Measurements from ENCODE around the gene BNC2. TPM values are rescaled to one million over a fixed set of nuclear protein-coding genes. Genes with fewer than 3 reads are reported as not detected.

BNC2 gene
- total RNA-seq, 1 experiment from 2014 or later, result 43.6 TPM

DNA sequence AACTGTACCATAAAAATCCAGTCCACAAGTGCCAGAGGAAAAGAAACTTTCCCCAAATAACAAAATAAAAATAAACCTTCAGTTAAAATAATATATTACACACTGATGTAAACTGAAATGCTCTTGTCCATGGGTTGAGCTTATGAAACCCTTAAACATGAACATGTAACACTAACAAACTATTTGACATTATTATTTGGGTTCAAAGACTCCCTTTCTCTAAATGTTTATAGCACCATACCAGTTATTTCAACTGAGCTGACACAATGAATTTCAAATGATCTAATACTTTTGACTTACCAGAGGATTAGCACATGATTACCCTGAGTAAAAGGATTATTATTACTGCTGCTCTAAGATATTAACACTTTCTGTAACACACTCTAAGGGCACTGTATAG, 251.1 kb downstream of the BNC2 start:
- Histone ChIP-seq H3K9me3 (ENCODE audit: control insufficient read depth, low read depth, low read length) (no peaks in the 10 kb centered on the region), H3K4me2 (ENCODE audit: insufficient read depth, insufficient read length, low read length) (no peak overlapping the region), H4K8ac (replicated peaks; ENCODE audit: insufficient read length, low read depth, low read length) (no peak overlapping the region), H4K91ac (ENCODE audit: insufficient read length, low read depth, low read length) (no peak overlapping the region), H3K23me2 (ENCODE audit: insufficient read length, low read depth, low read length, poor library complexity, severe bottlenecking) (no peaks in the 10 kb centered on the region), H3K4ac (ENCODE audit: low read depth, low read length) (no peak overlapping the region), H3K23ac (ENCODE audit: insufficient read length, low read depth, low read length) (no peak overlapping the region), H2BK20ac (ENCODE audit: low read depth, low read length, poor library complexity, severe bottlenecking) (no peak overlapping the region), H4K20me1 (ENCODE audit: control insufficient read depth, insufficient read depth, insufficient read length) (no peaks in the 10 kb centered on the region), H2AFZ (ENCODE audit: low read length) (no peak overlapping the region), H2BK5ac (ENCODE audit: insufficient read length, low read length) (no peak overlapping the region), H2BK12ac (ENCODE audit: insufficient read length, low read depth, low read length) (no peak overlapping the region), H4K5ac (ENCODE audit: insufficient read length, low read depth, low read length) (no peak overlapping the region), H3K18ac (ENCODE audit: insufficient read length, low read depth, low read length) (no peak overlapping the region), H3T11ph (ENCODE audit: low read length) (no peak overlapping the region), H3K79me1 (ENCODE audit: insufficient read depth, low read depth, low read length, poor library complexity, severe bottlenecking) (peaks cover 3% of the 10 kb centered on the region), H3K27ac (ENCODE audit: insufficient read length, low read depth, low read length) (no peak overlapping the region), H3K56ac (ENCODE audit: insufficient read length, low read depth, low read length) (no peak overlapping the region), H2BK120ac (ENCODE audit: low read depth, low read length, poor library complexity, severe bottlenecking) (no peak overlapping the region), H2AK5ac (ENCODE audit: insufficient read length, low read length) (no peak overlapping the region), H2BK15ac (ENCODE audit: low read depth, low read length) (no peak overlapping the region), H3K9ac (ENCODE audit: extremely low read depth, insufficient read length, low read length) (no peak overlapping the region), H3K14ac (ENCODE audit: insufficient read depth, low read length) (no peak overlapping the region), H3K27me3 (ENCODE audit: insufficient read depth, low read length) (no peaks in the 10 kb centered on the region), H3K79me2 (ENCODE audit: insufficient read depth, low read length) (no peaks in the 10 kb centered on the region), H3K4me1 (ENCODE audit: insufficient read depth, low read length) (peaks cover 5% of the 10 kb centered on the region)
- Mint-ChIP-seq H3K27me3 (ENCODE audit: low read depth) (no peaks in the 10 kb centered on the region), H3K4me3 (no peak overlapping the region), H3K4me1 (peaks cover 56 to 60% of the 10 kb centered on the region in 2 experiments), H3K27ac (peak overlapping the region in 1 of 3 experiments; percentile 81; a peak in 2 of 7 replicates), H3K36me3 (ENCODE audit: insufficient read depth in 1 of 3, low read depth in 3 of 3) (no peaks in the 10 kb centered on the region), H3K9me3 (no peaks in the 10 kb centered on the region)
- TF ChIP-seq, protein P1, sequence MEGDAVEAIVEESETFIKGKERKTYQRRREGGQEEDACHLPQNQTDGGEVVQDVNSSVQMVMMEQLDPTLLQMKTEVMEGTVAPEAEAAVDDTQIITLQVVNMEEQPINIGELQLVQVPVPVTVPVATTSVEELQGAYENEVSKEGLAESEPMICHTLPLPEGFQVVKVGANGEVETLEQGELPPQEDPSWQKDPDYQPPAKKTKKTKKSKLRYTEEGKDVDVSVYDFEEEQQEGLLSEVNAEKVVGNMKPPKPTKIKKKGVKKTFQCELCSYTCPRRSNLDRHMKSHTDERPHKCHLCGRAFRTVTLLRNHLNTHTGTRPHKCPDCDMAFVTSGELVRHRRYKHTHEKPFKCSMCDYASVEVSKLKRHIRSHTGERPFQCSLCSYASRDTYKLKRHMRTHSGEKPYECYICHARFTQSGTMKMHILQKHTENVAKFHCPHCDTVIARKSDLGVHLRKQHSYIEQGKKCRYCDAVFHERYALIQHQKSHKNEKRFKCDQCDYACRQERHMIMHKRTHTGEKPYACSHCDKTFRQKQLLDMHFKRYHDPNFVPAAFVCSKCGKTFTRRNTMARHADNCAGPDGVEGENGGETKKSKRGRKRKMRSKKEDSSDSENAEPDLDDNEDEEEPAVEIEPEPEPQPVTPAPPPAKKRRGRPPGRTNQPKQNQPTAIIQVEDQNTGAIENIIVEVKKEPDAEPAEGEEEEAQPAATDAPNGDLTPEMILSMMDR (conservative IDR thresholded peaks at IDR 0.05), result no peak
- no peak for DNase-seq

Data from H9 (cell line).